Measurements from ENCODE around the gene PIGW. TPM values are rescaled to one million over a fixed set of nuclear protein-coding genes. Genes with fewer than 3 reads are reported as not detected.
"Not testable (repeated sequence)": the region's sequence is repeated elsewhere in the genome, so short reads cannot be mapped to it uniquely, and the experiment has no call there.

The PIGW gene
- total and polyA plus RNA-seq, 4 donors: 6.2 to 15.4 (median 10.6) TPM

GRCh38 chr17:36506249-36506826, 28.4 kb upstream of the PIGW start:
- H3K27me3 ChIP-seq (ENCODE audit: control insufficient read depth in 3 of 3, insufficient read depth in 3 of 3, low read length in 2 of 3): no peaks in the 10 kb centered on the region
- no peaks in the 10 kb centered on the region for H3K4me1 ChIP-seq (ENCODE audit: control insufficient read depth in 5 of 5, insufficient read depth in 5 of 5, low read length in 5 of 5)
- peaks cover 3 to 53% (median 22%) of the 10 kb centered on the region in 4 donors for H3K36me3 ChIP-seq (ENCODE audit: control insufficient read depth in 4 of 4, insufficient read depth in 4 of 4, low read length in 4 of 4)
- DNase-seq (no peak), ATAC-seq (ENCODE audit: insufficient read depth, low FRiP score) (no peak)
- 85 to 89% methylated on average over 6 of the region's 6 CpGs for WGBS, 2 donors
- H3K9me3 ChIP-seq (ENCODE audit: control insufficient read depth in 4 of 4, insufficient read depth in 3 of 4, low read length in 3 of 4): no peaks in the 10 kb centered on the region
- H3K4me3 ChIP-seq: no peak overlapping the region
- TF ChIP-seq, protein P1, sequence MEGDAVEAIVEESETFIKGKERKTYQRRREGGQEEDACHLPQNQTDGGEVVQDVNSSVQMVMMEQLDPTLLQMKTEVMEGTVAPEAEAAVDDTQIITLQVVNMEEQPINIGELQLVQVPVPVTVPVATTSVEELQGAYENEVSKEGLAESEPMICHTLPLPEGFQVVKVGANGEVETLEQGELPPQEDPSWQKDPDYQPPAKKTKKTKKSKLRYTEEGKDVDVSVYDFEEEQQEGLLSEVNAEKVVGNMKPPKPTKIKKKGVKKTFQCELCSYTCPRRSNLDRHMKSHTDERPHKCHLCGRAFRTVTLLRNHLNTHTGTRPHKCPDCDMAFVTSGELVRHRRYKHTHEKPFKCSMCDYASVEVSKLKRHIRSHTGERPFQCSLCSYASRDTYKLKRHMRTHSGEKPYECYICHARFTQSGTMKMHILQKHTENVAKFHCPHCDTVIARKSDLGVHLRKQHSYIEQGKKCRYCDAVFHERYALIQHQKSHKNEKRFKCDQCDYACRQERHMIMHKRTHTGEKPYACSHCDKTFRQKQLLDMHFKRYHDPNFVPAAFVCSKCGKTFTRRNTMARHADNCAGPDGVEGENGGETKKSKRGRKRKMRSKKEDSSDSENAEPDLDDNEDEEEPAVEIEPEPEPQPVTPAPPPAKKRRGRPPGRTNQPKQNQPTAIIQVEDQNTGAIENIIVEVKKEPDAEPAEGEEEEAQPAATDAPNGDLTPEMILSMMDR (IDR thresholded peaks at IDR 0.05; ENCODE audit: control extremely low read depth, extremely low read depth): no peak
- H3K9ac ChIP-seq (ENCODE audit: insufficient read depth in 1 of 2, low read length in 2 of 2): no peak overlapping the region
- H3K27ac ChIP-seq (ENCODE audit: low read depth in 1 of 2, low read length in 1 of 2): no peak overlapping the region

DNA sequence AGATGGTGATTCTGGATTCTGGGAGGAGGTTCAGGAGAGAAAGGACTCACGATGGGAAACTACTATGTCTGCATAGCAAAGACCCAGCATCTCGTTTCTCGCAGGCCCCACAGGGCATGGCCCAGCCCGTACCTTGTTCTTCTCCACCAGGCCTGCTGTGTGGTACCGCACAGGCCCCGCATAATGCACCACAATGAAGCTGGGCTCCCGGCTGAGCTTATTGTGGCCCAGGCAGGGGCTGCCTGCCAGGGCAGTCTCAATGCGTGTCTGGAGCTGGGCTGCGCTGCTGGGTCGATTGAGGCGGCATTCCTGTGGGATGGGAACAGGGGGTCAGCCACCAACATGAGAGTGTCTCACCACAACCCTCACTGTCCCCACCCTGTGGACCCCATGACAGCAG, 28.0 kb upstream of the PIGW start:
- WGBS, 2 donors: 92 to 98% methylated on average over 11 of the region's 11 CpGs
- peaks cover 3 to 51% (median 22%) of the 10 kb centered on the region in 4 donors for H3K36me3 ChIP-seq (ENCODE audit: control insufficient read depth in 4 of 4, insufficient read depth in 4 of 4, low read length in 4 of 4)
- TF ChIP-seq, protein P1 (IDR thresholded peaks at IDR 0.05; ENCODE audit: control extremely low read depth, extremely low read depth): no peak

DNA sequence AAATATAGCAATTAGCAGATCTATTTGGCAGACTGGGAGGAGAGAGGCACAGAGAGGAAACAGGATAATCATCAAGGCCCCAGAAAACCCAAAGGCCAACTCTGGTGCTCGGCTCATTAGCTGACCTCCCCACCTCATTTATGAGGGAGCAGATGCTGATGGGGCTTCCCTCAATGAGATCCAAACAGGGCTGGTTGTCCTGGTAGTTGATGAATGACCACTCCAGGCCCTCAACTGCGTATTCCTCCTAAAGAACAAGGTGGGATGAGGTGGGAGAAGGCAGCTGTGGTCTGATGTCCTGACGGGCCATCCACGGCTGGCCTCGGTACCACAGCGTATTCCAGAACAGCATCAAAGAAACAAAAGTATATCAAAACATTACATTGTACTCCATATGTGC, 27.5 kb upstream of the PIGW start:
- peaks cover 3 to 47% (median 22%) of the 10 kb centered on the region in 4 donors for H3K36me3 ChIP-seq (ENCODE audit: control insufficient read depth in 4 of 4, insufficient read depth in 4 of 4, low read length in 4 of 4)

More for the DNA sequence above, 28.0 kb upstream of the PIGW start:
- no peak for DNase-seq
- H3K4me1 ChIP-seq (ENCODE audit: control insufficient read depth in 5 of 5, insufficient read depth in 5 of 5, low read length in 5 of 5): no peaks in the 10 kb centered on the region
- no peak overlapping the region for H3K4me3 ChIP-seq
- H3K9ac ChIP-seq (ENCODE audit: insufficient read depth in 1 of 2, low read length in 2 of 2): no peak overlapping the region
- H3K9me3 ChIP-seq (ENCODE audit: control insufficient read depth in 4 of 4, insufficient read depth in 3 of 4, low read length in 3 of 4): no peaks in the 10 kb centered on the region
- H3K27me3 ChIP-seq (ENCODE audit: control insufficient read depth in 3 of 3, insufficient read depth in 3 of 3, low read length in 2 of 3): no peaks in the 10 kb centered on the region
- H3K27ac ChIP-seq (ENCODE audit: low read depth in 1 of 2, low read length in 1 of 2): no peak overlapping the region
- ATAC-seq (ENCODE audit: insufficient read depth, low FRiP score): no peak

GRCh38 chr17:36508439-36508838, 26.3 kb upstream of the PIGW start:
- not testable (repeated sequence) for H3K27ac ChIP-seq (ENCODE audit: low read depth in 1 of 2, low read length in 1 of 2); H3K9me3 ChIP-seq (ENCODE audit: control insufficient read depth in 4 of 4, insufficient read depth in 3 of 4, low read length in 3 of 4); H3K27me3 ChIP-seq (ENCODE audit: control insufficient read depth in 3 of 3, insufficient read depth in 3 of 3, low read length in 2 of 3); H3K4me1 ChIP-seq (ENCODE audit: control insufficient read depth in 5 of 5, insufficient read depth in 5 of 5, low read length in 5 of 5); H3K4me3 ChIP-seq; DNase-seq; ATAC-seq (ENCODE audit: insufficient read depth, low FRiP score); H3K9ac ChIP-seq (ENCODE audit: insufficient read depth in 1 of 2, low read length in 2 of 2)
- H3K36me3 ChIP-seq (ENCODE audit: control insufficient read depth in 4 of 4, insufficient read depth in 4 of 4, low read length in 4 of 4): peaks cover 3 to 45% (median 20%) of the 10 kb centered on the region in 4 donors
- 94 to 100% methylated on average over 2 of the region's 2 CpGs for WGBS, 2 donors

More for the DNA sequence above, 27.5 kb upstream of the PIGW start:
- Histone ChIP-seq H3K27me3 (ENCODE audit: control insufficient read depth in 3 of 3, insufficient read depth in 3 of 3, low read length in 2 of 3) (no peaks in the 10 kb centered on the region), H3K4me1 (ENCODE audit: control insufficient read depth in 5 of 5, insufficient read depth in 5 of 5, low read length in 5 of 5) (no peaks in the 10 kb centered on the region), H3K9ac (ENCODE audit: insufficient read depth in 1 of 2, low read length in 2 of 2) (no peak overlapping the region), H3K9me3 (ENCODE audit: control insufficient read depth in 4 of 4, insufficient read depth in 3 of 4, low read length in 3 of 4) (no peaks in the 10 kb centered on the region), H3K4me3 (no peak overlapping the region), H3K27ac (ENCODE audit: low read depth in 1 of 2, low read length in 1 of 2) (no peak overlapping the region)
- TF ChIP-seq, protein P1 (IDR thresholded peaks at IDR 0.05; ENCODE audit: control extremely low read depth, extremely low read depth): no peak
- WGBS, 2 donors: 88 to 95% methylated on average over 6 of the region's 6 CpGs
- DNase-seq (no peak), ATAC-seq (ENCODE audit: insufficient read depth, low FRiP score) (no peak)
